CD4-positive, CD25-positive, alpha-beta regulatory T cell (primary cell): Measurements from ENCODE around the gene EPN2. TPM values are rescaled to one million over a fixed set of nuclear protein-coding genes. Genes with fewer than 3 reads are reported as not detected.

ENCODE experiments used
- ATAC-seq, 2 donors: fragments of 150-1000 bp; cut with Tn5 transposase; one replicate each; pipeline ENCODE4 v1.10.0; 2021; ENCODE audit warnings: low read depth in 2 of 2, moderate number of reproducible peaks in 2 of 2, moderate library complexity in 1 of 2
- DNase-seq, 3 donors: peaks; one replicate each; pipeline versions ENCODE4 v3.0.0 to v3.0.0-alpha.2; 2012 to 2022; ENCODE audit warnings: mixed read lengths in 1 of 3
- H3K27ac ChIP-seq: one replicate; pipeline ENCODE4 v1.7.0; 2013; ENCODE audit warnings: mild to moderate bottlenecking, low read length; ENCODE audit not compliant: insufficient read depth, poor library complexity, severe bottlenecking
- H3K27me3 ChIP-seq: one replicate; pipeline ENCODE4 v1.7.0; 2013; ENCODE audit warnings: low read length; ENCODE audit not compliant: control insufficient read depth, insufficient read depth
- H3K36me3 ChIP-seq: one replicate; pipeline ENCODE4 v1.7.0; 2013; ENCODE audit warnings: mild to moderate bottlenecking, low read length, moderate library complexity; ENCODE audit not compliant: control insufficient read depth, insufficient read depth
- H3K4me1 ChIP-seq: 2 replicates; pipeline ENCODE4 v1.7.0; 2013; ENCODE audit warnings: mild to moderate bottlenecking, low read length; ENCODE audit not compliant: insufficient read depth, control insufficient read depth, poor library complexity, severe bottlenecking
- H3K4me3 ChIP-seq: one replicate; pipeline ENCODE4 v1.7.0; 2013; ENCODE audit warnings: low read depth, mild to moderate bottlenecking, low read length, moderate library complexity
- H3K9me3 ChIP-seq, 2 experiments: 1 replicate in 1 of 2; 2 replicates in 1 of 2; pipeline ENCODE4 v1.7.0; 2013; ENCODE audit warnings: low read length in 2 of 2, mild to moderate bottlenecking in 1 of 2, moderate library complexity in 1 of 2; ENCODE audit not compliant: control insufficient read depth in 2 of 2
- H3K27ac Mint-ChIP-seq, 3 donors: one replicate each; pipeline ENCODE4 v1.8.0; 2020 to 2022; ENCODE audit warnings: mild to moderate bottlenecking in 3 of 3, mixed read lengths in 3 of 3, moderate library complexity in 2 of 3
- H3K27me3 Mint-ChIP-seq: one replicate; pipeline ENCODE4 v1.8.0; 2022; ENCODE audit warnings: mild to moderate bottlenecking, mixed read lengths
- H3K36me3 Mint-ChIP-seq: one replicate; pipeline ENCODE4 v1.8.0; 2020; ENCODE audit warnings: mixed read lengths
- H3K4me1 Mint-ChIP-seq, 4 donors: one replicate each; pipeline ENCODE4 v1.8.0; 2020 to 2022; ENCODE audit warnings: mixed read lengths in 4 of 4, mild to moderate bottlenecking in 1 of 4
- H3K4me3 Mint-ChIP-seq, 4 donors: one replicate each; pipeline ENCODE4 v1.8.0; 2020 to 2022; ENCODE audit warnings: mild to moderate bottlenecking in 4 of 4, mixed read lengths in 4 of 4, moderate library complexity in 3 of 4
- H3K9me3 Mint-ChIP-seq, 7 donors: one replicate each; pipeline ENCODE4 v1.8.0; 2020 to 2022; ENCODE audit warnings: mixed read lengths in 7 of 7, mild to moderate bottlenecking in 3 of 7, moderate library complexity in 2 of 7
- polyA plus RNA-seq, 4 donors: library from polyadenylated mRNA; unstranded; fragments of 300-500 nt; fragmentation: Illumina TruSeq; gene quantifications; one replicate each; pipeline ENCODE4 v1.2.3, GENCODE V29; 2021
- total RNA-seq: library from RNA; stranded (reverse); gene quantifications from one replicate; pipeline ENCODE4 v1.2.3, GENCODE V29; 2022

Gene EPN2
- total and polyA plus RNA-seq, 5 donors from 2014 or later, result 7.1 to 14.9 (median 8.1) TPM

GRCh38 chr17:19299866-19300265 lies 62.7 kb downstream of the EPN2 start:
- Histone ChIP-seq H3K9me3 (no peaks in the 10 kb centered on the region), H3K4me1 (peaks cover 4% of the 10 kb centered on the region), H3K27me3 (no peaks in the 10 kb centered on the region), H3K4me3 (no peak overlapping the region), H3K36me3 (no peaks in the 10 kb centered on the region), H3K27ac (no peak overlapping the region)
- no peak overlapping the region for H3K27ac Mint-ChIP-seq
- no peaks in the 10 kb centered on the region for H3K27me3 Mint-ChIP-seq
- peaks cover 0 to 8% (median 2%) of the 10 kb centered on the region in 4 donors for H3K4me1 Mint-ChIP-seq
- no peaks in the 10 kb centered on the region for H3K9me3 Mint-ChIP-seq
- H3K36me3 Mint-ChIP-seq, result peaks cover 3% of the 10 kb centered on the region
- no peak for ATAC-seq
- no peak for DNase-seq
- H3K4me3 Mint-ChIP-seq, result no peak overlapping the region

GRCh38 chr17:19301274-19301951 lies 64.2 kb downstream of the EPN2 start:
- no peaks in the 10 kb centered on the region for H3K9me3 ChIP-seq
- no peak overlapping the region for H3K4me3 ChIP-seq
- Mint-ChIP-seq H3K27ac (peak overlapping the region in 1 of 3 donors; percentile 58), H3K4me1 (peaks cover 5 to 23% (median 16%) of the 10 kb centered on the region in 4 donors), H3K27me3 (no peaks in the 10 kb centered on the region), H3K4me3 (no peak overlapping the region), H3K36me3 (peaks cover 3% of the 10 kb centered on the region), H3K9me3 (no peaks in the 10 kb centered on the region)
- ATAC-seq (no peak), DNase-seq (no peak)
- no peaks in the 10 kb centered on the region for H3K36me3 ChIP-seq
- no peak overlapping the region for H3K27ac ChIP-seq
- no peaks in the 10 kb centered on the region for H3K27me3 ChIP-seq
- H3K4me1 ChIP-seq, result peaks cover 19% of the 10 kb centered on the region

GRCh38 chr17:19301973-19302372 lies 64.8 kb downstream of the EPN2 start:
- DNase-seq (no peak), ATAC-seq (no peak)
- H3K27ac Mint-ChIP-seq, result no peak overlapping the region
- H3K27ac ChIP-seq, result no peak overlapping the region
- H3K4me1 Mint-ChIP-seq, result peaks cover 11 to 28% (median 21%) of the 10 kb centered on the region in 4 donors
- no peaks in the 10 kb centered on the region for H3K27me3 ChIP-seq
- peaks cover 25% of the 10 kb centered on the region for H3K4me1 ChIP-seq
- no peaks in the 10 kb centered on the region for H3K36me3 ChIP-seq
- H3K9me3 Mint-ChIP-seq, result no peaks in the 10 kb centered on the region
- H3K27me3 Mint-ChIP-seq, result no peaks in the 10 kb centered on the region
- H3K4me3 Mint-ChIP-seq, result no peak overlapping the region
- peaks cover 3% of the 10 kb centered on the region for H3K36me3 Mint-ChIP-seq
- no peaks in the 10 kb centered on the region for H3K9me3 ChIP-seq
- no peak overlapping the region for H3K4me3 ChIP-seq

DNA sequence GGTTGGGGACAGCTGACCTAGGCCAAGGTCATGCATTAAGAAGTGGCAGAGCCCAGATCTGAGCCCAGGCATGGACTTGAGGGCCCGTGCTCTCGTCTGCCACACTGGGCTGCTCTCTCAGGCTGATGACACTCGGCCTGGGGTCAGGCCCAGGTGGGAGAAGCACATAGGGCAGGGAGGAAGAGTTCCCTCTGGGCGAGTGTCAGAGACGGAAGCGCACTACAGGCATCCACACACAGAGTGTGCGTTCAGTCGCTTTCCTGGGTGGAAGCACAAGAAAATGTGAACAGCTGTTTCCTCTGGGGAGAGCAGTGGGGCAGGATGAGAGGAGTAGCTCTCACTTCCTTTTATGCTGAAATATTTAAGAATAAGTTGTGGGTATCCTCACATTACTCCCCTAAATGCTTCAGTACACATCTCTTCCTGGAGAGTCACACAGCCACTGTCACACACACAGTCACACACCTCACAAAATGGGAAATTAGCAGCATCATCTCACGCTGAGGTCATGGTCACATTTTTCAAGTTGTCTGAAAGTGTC lies 65.7 kb downstream of the EPN2 start:
- Mint-ChIP-seq H3K36me3 (peaks cover 3% of the 10 kb centered on the region), H3K4me3 (no peak overlapping the region), H3K27me3 (no peaks in the 10 kb centered on the region), H3K9me3 (no peaks in the 10 kb centered on the region), H3K4me1 (peaks cover 12 to 34% (median 23%) of the 10 kb centered on the region in 4 donors), H3K27ac (peak overlapping the region in 1 of 3 donors; percentile 76)
- H3K27me3 ChIP-seq, result no peaks in the 10 kb centered on the region
- H3K27ac ChIP-seq, result no peak overlapping the region
- ATAC-seq, result no peak
- no peaks in the 10 kb centered on the region for H3K36me3 ChIP-seq
- DNase-seq, result no peak
- H3K4me1 ChIP-seq, result peaks cover 25% of the 10 kb centered on the region
- no peaks in the 10 kb centered on the region for H3K9me3 ChIP-seq
- no peak overlapping the region for H3K4me3 ChIP-seq

GRCh38 chr17:19303367-19303776 lies 66.2 kb downstream of the EPN2 start:
- H3K4me1 ChIP-seq, result peaks cover 25% of the 10 kb centered on the region
- no peaks in the 10 kb centered on the region for H3K9me3 Mint-ChIP-seq
- H3K4me1 Mint-ChIP-seq, result peaks cover 12 to 36% (median 24%) of the 10 kb centered on the region in 4 donors
- H3K27ac ChIP-seq, result no peak overlapping the region
- H3K27ac Mint-ChIP-seq, result no peak overlapping the region
- peak overlapping the region in 1 of 4 donors; percentile 62 for H3K4me3 Mint-ChIP-seq
- ATAC-seq (no peak), DNase-seq (no peak)
- H3K27me3 ChIP-seq, result no peaks in the 10 kb centered on the region
- H3K27me3 Mint-ChIP-seq, result no peaks in the 10 kb centered on the region
- H3K36me3 ChIP-seq, result no peaks in the 10 kb centered on the region
- peaks cover 3% of the 10 kb centered on the region for H3K36me3 Mint-ChIP-seq
- H3K9me3 ChIP-seq, result no peaks in the 10 kb centered on the region
- no peak overlapping the region for H3K4me3 ChIP-seq

DNA sequence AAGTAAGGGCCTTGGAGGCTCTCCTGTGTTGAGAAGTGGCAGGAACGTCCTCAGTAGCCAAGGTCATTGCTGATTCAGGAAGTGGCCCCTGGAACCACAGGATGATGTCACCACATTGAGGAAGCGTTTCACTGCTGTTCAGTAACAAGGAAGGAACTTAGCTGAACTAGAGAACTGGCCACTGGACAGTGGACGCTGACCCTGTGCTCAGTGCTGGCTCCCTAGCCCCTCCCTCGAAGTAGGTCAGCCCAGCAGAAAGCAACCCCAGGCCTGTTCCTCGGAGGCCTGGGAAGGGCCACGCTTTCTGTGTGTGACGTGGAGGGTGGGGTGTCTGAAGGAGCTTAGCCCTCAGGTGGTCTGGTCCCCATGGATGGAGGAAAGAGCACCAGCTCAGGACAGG lies 67.0 kb downstream of the EPN2 start:
- H3K36me3 Mint-ChIP-seq, result no peaks in the 10 kb centered on the region
- Histone ChIP-seq H3K9me3 (no peaks in the 10 kb centered on the region), H3K4me1 (peaks cover 25% of the 10 kb centered on the region), H3K27me3 (no peaks in the 10 kb centered on the region), H3K27ac (no peak overlapping the region), H3K4me3 (no peak overlapping the region), H3K36me3 (no peaks in the 10 kb centered on the region)
- ATAC-seq (no peak), DNase-seq (peak in 1 of 3 donors; percentile 15)
- H3K27me3 Mint-ChIP-seq, result no peaks in the 10 kb centered on the region
- no peaks in the 10 kb centered on the region for H3K9me3 Mint-ChIP-seq
- peaks cover 12 to 32% (median 24%) of the 10 kb centered on the region in 4 donors for H3K4me1 Mint-ChIP-seq
- no peak overlapping the region for H3K27ac Mint-ChIP-seq
- no peak overlapping the region for H3K4me3 Mint-ChIP-seq

GRCh38 chr17:19304751-19305150 lies 67.6 kb downstream of the EPN2 start:
- Mint-ChIP-seq H3K27ac (no peak overlapping the region), H3K27me3 (no peaks in the 10 kb centered on the region), H3K4me1 (peaks cover 12 to 32% (median 24%) of the 10 kb centered on the region in 4 donors), H3K4me3 (no peak overlapping the region), H3K9me3 (no peaks in the 10 kb centered on the region), H3K36me3 (no peaks in the 10 kb centered on the region)
- no peak overlapping the region for H3K4me3 ChIP-seq
- no peaks in the 10 kb centered on the region for H3K36me3 ChIP-seq
- DNase-seq (no peak), ATAC-seq (no peak)
- H3K27me3 ChIP-seq, result no peaks in the 10 kb centered on the region
- H3K27ac ChIP-seq, result no peak overlapping the region
- H3K4me1 ChIP-seq, result peaks cover 25% of the 10 kb centered on the region
- no peaks in the 10 kb centered on the region for H3K9me3 ChIP-seq

- no peaks in the 10 kb centered on the region for H3K9me3 ChIP-seq
- peak overlapping the region in 1 of 3 donors; percentile 11 for H3K27ac Mint-ChIP-seq
- H3K4me1 ChIP-seq, result peaks cover 25% of the 10 kb centered on the region
- peak overlapping the region in 2 of 4 donors; percentile 29 to 38 for H3K4me3 Mint-ChIP-seq
- DNase-seq, result peak in 1 of 3 donors; percentile 29
- H3K36me3 ChIP-seq, result no peaks in the 10 kb centered on the region
- H3K27me3 ChIP-seq, result no peaks in the 10 kb centered on the region
- H3K27ac ChIP-seq, result no peak overlapping the region
- H3K4me1 Mint-ChIP-seq, result peaks cover 12 to 32% (median 24%) of the 10 kb centered on the region in 4 donors
- H3K27me3 Mint-ChIP-seq, result no peaks in the 10 kb centered on the region
- peak overlapping the region; percentile 13 for H3K4me3 ChIP-seq
- no peaks in the 10 kb centered on the region for H3K9me3 Mint-ChIP-seq
- ATAC-seq, result no peak
- H3K36me3 Mint-ChIP-seq, result no peaks in the 10 kb centered on the region
These were observed 68.1 kb downstream of the EPN2 start for GRCh38 chr17:19305256-19305655.
